Measurements from ENCODE around the gene COL6A1.

COL6A1 gene

DNA sequence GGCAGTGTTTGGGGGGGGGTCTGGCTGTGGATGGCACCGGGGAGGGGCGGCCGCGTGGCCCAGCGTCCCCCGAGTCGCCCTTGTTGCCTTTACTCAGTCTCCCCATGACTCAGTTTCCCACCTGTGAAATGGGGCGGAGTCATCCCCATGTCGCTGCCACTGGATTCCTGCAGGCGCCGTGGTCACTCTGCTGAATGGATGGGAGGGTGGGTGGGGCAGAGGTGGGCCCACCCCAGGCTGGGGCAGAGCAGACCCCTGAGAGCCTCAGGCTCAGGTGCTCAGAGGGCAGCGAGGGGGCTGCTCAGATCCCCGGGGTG is 2.0 kb downstream of the COL6A1 start:
- Histone ChIP-seq H3K4me3 (ENCODE audit: low read length) (no peak overlapping the region), H3K36me3 (ENCODE audit: control insufficient read depth, low read length) (no peaks in the 10 kb centered on the region)

DNA sequence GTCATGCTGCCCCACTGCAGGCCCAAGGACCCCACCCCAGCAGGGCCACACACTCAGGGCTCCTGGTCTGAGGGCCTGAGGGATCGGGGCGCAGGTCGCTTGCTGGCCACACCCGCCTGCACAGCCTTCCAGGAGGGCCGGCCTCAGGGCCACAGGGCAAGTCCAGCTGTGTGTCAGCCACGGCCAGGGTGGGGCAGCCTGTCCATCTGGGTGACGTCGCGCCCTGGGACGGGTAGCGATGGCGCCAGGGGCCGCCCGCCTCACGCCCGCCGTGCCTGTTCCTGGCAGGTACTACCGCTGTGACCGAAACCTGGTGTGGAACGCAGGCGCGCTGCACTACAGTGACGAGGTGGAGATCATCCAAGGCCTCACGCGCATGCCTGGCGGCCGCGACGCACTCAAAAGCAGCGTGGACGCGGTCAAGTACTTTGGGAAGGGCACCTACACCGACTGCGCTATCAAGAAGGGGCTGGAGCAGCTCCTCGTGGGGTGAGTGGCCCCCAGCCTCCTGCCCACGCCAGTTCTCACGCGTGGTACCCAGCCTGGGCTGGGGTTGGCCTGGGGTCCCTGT is 2.5 kb downstream of the COL6A1 start:
- Histone ChIP-seq H3K27ac (ENCODE audit: low read depth, low read length) (no peak overlapping the region), H4K20me1 (ENCODE audit: control insufficient read depth, insufficient read depth, low read depth, low read length) (no peaks in the 10 kb centered on the region), H3F3A (ENCODE audit: control insufficient read depth, insufficient read depth) (peaks cover 9% of the 10 kb centered on the region), H3K9me2 (replicated peaks; ENCODE audit: control insufficient read depth, low read length) (no peaks in the 10 kb centered on the region), H3K4me1 (ENCODE audit: control insufficient read depth, low read length) (no peaks in the 10 kb centered on the region), H3K79me2 (ENCODE audit: control insufficient read depth, low read length) (no peaks in the 10 kb centered on the region), H3K4me2 (ENCODE audit: low read length) (no peak overlapping the region), H3K36me3 (ENCODE audit: control insufficient read depth, low read length) (no peaks in the 10 kb centered on the region), H3K27me3 (ENCODE audit: control insufficient read depth, low read length) (no peaks in the 10 kb centered on the region), H3K4me3 (ENCODE audit: low read length) (no peak overlapping the region), H3K9me3 (ENCODE audit: control insufficient read depth, insufficient read depth, low read length) (peaks cover 30% of the 10 kb centered on the region; the same call in 1 of the 2 replicates)
- TF ChIP-seq EZH2phosphoT487 (IDR thresholded peaks at IDR 0.05; ENCODE audit: borderline replicate concordance, low read length): no peak
- TF ChIP-seq, protein P1, sequence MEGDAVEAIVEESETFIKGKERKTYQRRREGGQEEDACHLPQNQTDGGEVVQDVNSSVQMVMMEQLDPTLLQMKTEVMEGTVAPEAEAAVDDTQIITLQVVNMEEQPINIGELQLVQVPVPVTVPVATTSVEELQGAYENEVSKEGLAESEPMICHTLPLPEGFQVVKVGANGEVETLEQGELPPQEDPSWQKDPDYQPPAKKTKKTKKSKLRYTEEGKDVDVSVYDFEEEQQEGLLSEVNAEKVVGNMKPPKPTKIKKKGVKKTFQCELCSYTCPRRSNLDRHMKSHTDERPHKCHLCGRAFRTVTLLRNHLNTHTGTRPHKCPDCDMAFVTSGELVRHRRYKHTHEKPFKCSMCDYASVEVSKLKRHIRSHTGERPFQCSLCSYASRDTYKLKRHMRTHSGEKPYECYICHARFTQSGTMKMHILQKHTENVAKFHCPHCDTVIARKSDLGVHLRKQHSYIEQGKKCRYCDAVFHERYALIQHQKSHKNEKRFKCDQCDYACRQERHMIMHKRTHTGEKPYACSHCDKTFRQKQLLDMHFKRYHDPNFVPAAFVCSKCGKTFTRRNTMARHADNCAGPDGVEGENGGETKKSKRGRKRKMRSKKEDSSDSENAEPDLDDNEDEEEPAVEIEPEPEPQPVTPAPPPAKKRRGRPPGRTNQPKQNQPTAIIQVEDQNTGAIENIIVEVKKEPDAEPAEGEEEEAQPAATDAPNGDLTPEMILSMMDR (IDR thresholded peaks at IDR 0.05; ENCODE audit: low read depth, low read length, poor library complexity, severe bottlenecking): no peak

More for the DNA sequence above, 2.0 kb downstream of the COL6A1 start:
- H4K20me1 ChIP-seq (ENCODE audit: control insufficient read depth, insufficient read depth, low read depth, low read length): no peaks in the 10 kb centered on the region
- no peaks in the 10 kb centered on the region for H3K79me2 ChIP-seq (ENCODE audit: control insufficient read depth, low read length)
- H3F3A ChIP-seq (ENCODE audit: control insufficient read depth, insufficient read depth): peaks cover 9% of the 10 kb centered on the region
- no peak overlapping the region for H3K4me2 ChIP-seq (ENCODE audit: low read length)
- TF ChIP-seq EZH2phosphoT487 (IDR thresholded peaks at IDR 0.05; ENCODE audit: borderline replicate concordance, low read length): no peak
- TF ChIP-seq, protein P1 (IDR thresholded peaks at IDR 0.05; ENCODE audit: low read depth, low read length, poor library complexity, severe bottlenecking): no peak
- H3K4me1 ChIP-seq (ENCODE audit: control insufficient read depth, low read length): no peaks in the 10 kb centered on the region
- H3K9me2 ChIP-seq (replicated peaks; ENCODE audit: control insufficient read depth, low read length): no peaks in the 10 kb centered on the region
- H3K27me3 ChIP-seq (ENCODE audit: control insufficient read depth, low read length): no peaks in the 10 kb centered on the region
- H3K27ac ChIP-seq (ENCODE audit: low read depth, low read length): no peak overlapping the region
- H3K9me3 ChIP-seq (ENCODE audit: control insufficient read depth, insufficient read depth, low read length): peaks cover 27% of the 10 kb centered on the region; the same call in 1 of the 2 replicates

DNA sequence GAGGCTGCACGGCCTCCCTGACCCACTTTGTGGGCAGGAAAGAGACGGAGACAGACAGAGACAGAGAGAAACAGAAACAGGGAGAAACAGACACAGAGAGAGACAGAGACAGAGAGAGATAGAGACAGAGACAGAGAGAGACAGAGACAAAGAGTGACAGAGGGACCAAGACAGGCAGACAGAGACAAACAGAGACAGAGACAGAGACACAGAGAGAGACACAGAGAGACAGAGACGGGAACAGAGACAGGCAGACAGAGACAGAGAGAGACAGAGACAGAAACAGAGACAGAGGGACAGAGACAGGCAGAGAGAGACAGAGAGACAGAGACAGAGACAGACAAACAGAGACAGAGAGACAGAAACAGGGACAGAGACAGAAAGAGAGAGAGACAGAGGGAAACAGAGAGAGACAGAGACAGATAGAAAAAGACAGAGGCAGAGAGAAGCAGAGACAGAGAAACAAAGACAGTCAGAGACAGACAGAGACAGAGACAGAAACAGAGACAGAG is 3.1 kb downstream of the COL6A1 start:
- Histone ChIP-seq H3K9me3 (ENCODE audit: control insufficient read depth, insufficient read depth, low read length) (peaks cover 30% of the 10 kb centered on the region; the same call in 1 of the 2 replicates), H3K9me2 (replicated peaks; ENCODE audit: control insufficient read depth, low read length) (no peaks in the 10 kb centered on the region), H4K20me1 (ENCODE audit: control insufficient read depth, insufficient read depth, low read depth, low read length) (no peaks in the 10 kb centered on the region), H3K4me1 (ENCODE audit: control insufficient read depth, low read length) (no peaks in the 10 kb centered on the region), H3K79me2 (ENCODE audit: control insufficient read depth, low read length) (no peaks in the 10 kb centered on the region), H3K27me3 (ENCODE audit: control insufficient read depth, low read length) (no peaks in the 10 kb centered on the region), H3K27ac (ENCODE audit: low read depth, low read length) (no peak overlapping the region), H3K4me2 (ENCODE audit: low read length) (no peak overlapping the region), H3K4me3 (ENCODE audit: low read length) (no peak overlapping the region), H3K36me3 (ENCODE audit: control insufficient read depth, low read length) (no peaks in the 10 kb centered on the region), H3F3A (ENCODE audit: control insufficient read depth, insufficient read depth) (peaks cover 9% of the 10 kb centered on the region)
- TF ChIP-seq, protein P1 (IDR thresholded peaks at IDR 0.05; ENCODE audit: low read depth, low read length, poor library complexity, severe bottlenecking): no peak
- TF ChIP-seq EZH2phosphoT487 (IDR thresholded peaks at IDR 0.05; ENCODE audit: borderline replicate concordance, low read length): no peak

Data from DOHH2 (cell line).